ENCODE results near the gene C1orf53.

C1orf53 gene

DNA sequence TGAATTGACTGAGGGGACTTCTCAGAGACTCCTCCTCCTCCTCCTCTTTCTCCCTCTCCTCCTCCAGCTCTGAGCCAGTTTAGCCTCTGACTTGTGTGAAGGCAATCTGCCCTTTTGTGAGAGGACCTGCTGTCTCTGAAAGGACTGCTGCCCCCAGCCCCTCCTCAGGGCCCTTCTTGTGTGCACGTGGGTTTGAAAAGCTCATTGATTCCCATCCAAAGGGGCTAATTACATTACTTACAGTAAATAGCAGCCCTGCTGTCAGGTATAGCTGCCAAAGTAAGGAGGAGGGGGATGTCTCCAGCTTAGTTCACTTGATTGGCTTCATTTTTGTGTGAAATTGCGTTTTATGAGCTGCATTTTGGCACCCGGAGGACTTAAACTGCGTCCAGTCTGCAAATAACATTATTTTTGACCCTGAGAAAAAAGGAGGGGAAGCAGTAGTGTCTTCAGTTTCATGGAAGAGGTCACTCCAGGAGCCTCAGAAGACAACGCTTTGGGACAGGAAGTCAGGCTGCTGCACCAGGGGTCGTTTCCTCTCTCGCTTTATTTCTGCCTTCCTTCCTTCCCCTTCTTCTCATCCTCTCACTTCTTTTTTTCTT is 12.9 kb downstream of the C1orf53 start:
- POLR2A ChIA-PET, result interaction anchor here (0.6 to 5.6 kb wide), 5 partner anchors 8 to 140 kb away, joined by 3 to 70 read pairs (median 4); partner anchors contain the start of genes C1orf53 and DENND1B
- no peak for DNase-seq (ENCODE audit: extremely low spot score)
- CTCF ChIA-PET, result interaction anchor here (0.6 to 1.4 kb wide), 6 partner anchors 12 to 550 kb away, joined by 3 to 5 read pairs (median 4); partner anchors contain the start of gene DENND1B
- TF ChIP-seq TARDBP (IDR thresholded peaks at IDR 0.05) (no peak), CTBP1 (IDR thresholded peaks at IDR 0.05; ENCODE audit: borderline replicate concordance) (no peak), BHLHE40 (IDR thresholded peaks at IDR 0.05; ENCODE audit: borderline replicate concordance) (no peak), ZNF384 (IDR thresholded peaks at IDR 0.05) (no peak), SP1 (IDR thresholded peaks at IDR 0.05) (no peak), FOXM1 (IDR thresholded peaks at IDR 0.05; ENCODE audit: borderline replicate concordance) (no peak), HDGF (IDR thresholded peaks at IDR 0.05; ENCODE audit: borderline replicate concordance) (no peak), PKNOX1 (IDR thresholded peaks at IDR 0.05) (no peak), ARNT (IDR thresholded peaks at IDR 0.05) (no peak), LEF1 (IDR thresholded peaks at IDR 0.05; ENCODE audit: borderline replicate concordance) (no peak), FOXK2 (IDR thresholded peaks at IDR 0.05) (no peak), L3MBTL2 (conservative IDR thresholded peaks at IDR 0.05) (no peak), FOXA1 (IDR thresholded peaks at IDR 0.05) (no peak), SUZ12 (IDR thresholded peaks at IDR 0.05) (no peak), NFRKB (IDR thresholded peaks at IDR 0.05) (no peak), ELF4 (IDR thresholded peaks at IDR 0.05) (no peak)

DNA sequence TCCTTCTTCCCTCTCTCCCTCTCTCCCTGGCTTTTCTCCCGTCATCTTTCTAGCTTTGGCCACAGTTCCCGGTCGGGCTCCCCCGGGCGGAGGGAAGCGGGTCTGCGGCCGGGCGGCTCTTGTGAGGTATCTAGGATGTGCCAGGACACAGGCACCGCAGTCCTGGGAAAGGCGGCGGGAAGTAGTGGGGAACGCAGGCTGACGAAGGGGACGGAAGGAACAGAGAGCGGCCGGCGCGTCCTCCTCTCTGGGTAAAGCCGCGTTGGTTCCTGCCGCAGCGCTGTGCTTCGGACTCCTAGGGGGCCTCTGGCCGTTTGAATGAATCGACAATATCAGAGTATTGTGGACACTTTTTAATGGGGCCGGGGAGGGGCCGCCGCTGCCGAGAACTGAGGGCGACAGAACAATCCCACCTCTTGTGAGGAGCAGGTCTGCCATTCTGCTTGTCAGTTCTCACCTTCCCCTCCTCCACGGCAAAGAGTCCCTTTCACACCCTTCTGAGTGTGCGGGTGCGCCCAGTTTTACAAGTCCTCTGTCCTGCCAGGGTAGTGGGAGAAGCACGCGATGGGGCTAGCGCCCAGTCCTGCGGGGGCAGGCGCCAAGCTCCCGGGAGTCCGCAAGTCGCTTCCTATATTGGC is 13.6 kb downstream of the C1orf53 start:
- CTCF ChIA-PET, result interaction anchor here (0.6 to 1.4 kb wide), 5 partner anchors 13 to 301 kb away, joined by 3 to 5 read pairs (median 4); partner anchors contain the start of gene DENND1B
- peak; percentile 84 for DNase-seq (ENCODE audit: extremely low spot score)
- TF ChIP-seq SUZ12 (IDR thresholded peaks at IDR 0.05) (no peak), SP1 (IDR thresholded peaks at IDR 0.05) (no peak), BHLHE40 (IDR thresholded peaks at IDR 0.05; ENCODE audit: borderline replicate concordance) (no peak), L3MBTL2 (conservative IDR thresholded peaks at IDR 0.05) (peak; percentile 63)
- POLR2A ChIA-PET, result interaction anchor here (0.6 to 5.6 kb wide), 6 partner anchors 8 to 140 kb away, joined by 3 to 70 read pairs (median 4); partner anchors contain the start of genes C1orf53 and DENND1B

DNA sequence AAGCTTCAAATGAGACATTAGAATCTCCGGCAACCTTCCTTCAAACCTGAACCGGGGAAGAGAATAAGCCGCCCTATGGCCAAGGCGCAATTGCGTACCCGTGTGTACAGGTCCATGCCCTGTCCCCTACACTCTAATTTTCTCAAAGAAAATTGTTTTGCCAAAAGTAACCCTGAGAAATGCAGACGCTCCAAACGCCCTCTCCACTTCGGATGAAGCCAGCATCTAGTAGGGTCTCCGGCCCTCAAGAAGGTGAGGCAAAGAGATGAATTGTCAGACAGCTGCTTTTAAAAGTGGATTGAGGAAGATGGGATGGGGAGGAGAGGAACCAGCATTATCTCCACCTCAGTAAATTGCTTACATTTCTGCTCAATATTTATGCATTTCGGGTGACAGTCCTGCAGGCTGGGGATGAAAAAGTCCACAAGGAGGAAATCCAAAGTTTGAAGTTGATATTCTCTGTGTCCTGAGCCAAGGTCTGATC is 14.1 kb downstream of the C1orf53 start:
- CTCF ChIA-PET, result interaction anchor here (0.6 to 1.4 kb wide), 4 partner anchors 11 to 517 kb away, joined by 3 to 4 read pairs (median 4); no protein-coding TSS in a partner anchor
- DNase-seq (ENCODE audit: extremely low spot score), result no peak
- POLR2A ChIA-PET, result interaction anchor here (0.6 to 5.6 kb wide), 6 partner anchors 9 to 765 kb away, joined by 3 to 70 read pairs (median 4); partner anchors contain the start of genes C1orf53 and DENND1B
- no peak for TF ChIP-seq FOXK2 (IDR thresholded peaks at IDR 0.05)
- TF ChIP-seq SUZ12 (IDR thresholded peaks at IDR 0.05), result no peak
- TF ChIP-seq ZNF384 (IDR thresholded peaks at IDR 0.05), result no peak
- no peak for TF ChIP-seq PKNOX1 (IDR thresholded peaks at IDR 0.05)
- TF ChIP-seq LEF1 (IDR thresholded peaks at IDR 0.05; ENCODE audit: borderline replicate concordance), result no peak
- no peak for TF ChIP-seq ELF4 (IDR thresholded peaks at IDR 0.05)
- TF ChIP-seq L3MBTL2 (conservative IDR thresholded peaks at IDR 0.05), result no peak
- TF ChIP-seq FOXA1 (IDR thresholded peaks at IDR 0.05), result no peak
- TF ChIP-seq HDGF (IDR thresholded peaks at IDR 0.05; ENCODE audit: borderline replicate concordance), result no peak
- TF ChIP-seq CTBP1 (IDR thresholded peaks at IDR 0.05; ENCODE audit: borderline replicate concordance), result no peak
- no peak for TF ChIP-seq TARDBP (IDR thresholded peaks at IDR 0.05)
- TF ChIP-seq ARNT (IDR thresholded peaks at IDR 0.05), result no peak
- no peak for TF ChIP-seq NFRKB (IDR thresholded peaks at IDR 0.05)
- TF ChIP-seq FOXM1 (IDR thresholded peaks at IDR 0.05; ENCODE audit: borderline replicate concordance), result no peak
- TF ChIP-seq BHLHE40 (IDR thresholded peaks at IDR 0.05; ENCODE audit: borderline replicate concordance), result no peak
- no peak for TF ChIP-seq SP1 (IDR thresholded peaks at IDR 0.05)

DNA sequence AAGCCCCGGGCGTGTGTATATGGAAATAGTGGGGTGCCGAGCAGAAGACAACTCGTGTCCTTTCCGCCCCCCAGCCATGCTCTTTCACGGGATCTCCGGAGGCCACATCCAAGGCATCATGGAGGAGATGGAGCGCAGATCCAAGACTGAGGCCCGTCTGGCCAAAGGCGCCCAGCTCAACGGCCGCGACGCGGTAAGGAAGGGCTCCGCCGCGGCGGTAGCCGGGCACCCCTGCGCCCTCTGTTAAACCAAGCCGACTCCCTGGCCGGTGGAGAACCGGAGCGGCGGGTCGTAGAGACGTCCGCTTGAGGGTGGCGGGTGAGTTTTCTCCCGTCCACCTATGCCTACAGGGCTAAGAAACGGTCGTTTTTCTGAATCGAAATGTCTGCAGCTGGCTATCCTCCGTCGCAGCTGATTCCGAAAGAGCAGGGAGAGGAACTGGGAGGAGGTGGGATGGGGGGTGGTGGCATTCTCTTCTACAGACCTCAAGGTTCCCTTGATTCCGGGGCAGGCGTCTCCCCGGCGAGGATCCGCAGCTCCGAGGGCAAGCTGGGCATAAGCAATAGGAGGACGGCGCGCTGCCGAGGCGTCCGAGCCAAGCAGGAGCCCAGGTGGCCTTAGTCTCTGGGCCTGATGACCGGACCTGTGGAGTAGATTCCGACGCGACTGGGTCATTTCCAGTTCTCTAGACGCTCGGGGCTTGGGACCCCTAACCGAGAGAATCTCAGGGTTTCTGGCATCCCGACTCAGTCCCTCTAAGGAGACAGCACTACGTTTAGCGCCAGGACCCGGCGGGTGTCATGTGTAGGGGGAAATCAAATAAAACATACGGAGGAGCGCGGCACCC is 15.6 kb downstream of the C1orf53 start:
- ChIA-PET POLR2A (interaction anchor here (5.6 kb wide), 1 partner anchor 15 kb away, joined by 70 read pairs; the partner anchor contains the start of gene C1orf53), CTCF (interaction anchor here (0.7 to 1.3 kb wide), 3 partner anchors 9 to 328 kb away, joined by 3 to 4 read pairs (median 3); no protein-coding TSS in a partner anchor)
- DNase-seq (ENCODE audit: extremely low spot score), result no peak
- TF ChIP-seq FOXM1 (IDR thresholded peaks at IDR 0.05; ENCODE audit: borderline replicate concordance) (no peak), FOXA1 (IDR thresholded peaks at IDR 0.05) (no peak), LEF1 (IDR thresholded peaks at IDR 0.05; ENCODE audit: borderline replicate concordance) (no peak)

- ChIA-PET CTCF (interaction anchor here (0.7 to 0.8 kb wide), 2 partner anchors 31 to 327 kb away, joined by 3 to 4 read pairs; no protein-coding TSS in a partner anchor), POLR2A (no interaction called here)
- TF ChIP-seq ARNT (IDR thresholded peaks at IDR 0.05), result no peak
- no peak for TF ChIP-seq FOXM1 (IDR thresholded peaks at IDR 0.05; ENCODE audit: borderline replicate concordance)
- no peak for TF ChIP-seq NFRKB (IDR thresholded peaks at IDR 0.05)
- no peak for TF ChIP-seq BHLHE40 (IDR thresholded peaks at IDR 0.05; ENCODE audit: borderline replicate concordance)
- no peak for TF ChIP-seq HDGF (IDR thresholded peaks at IDR 0.05; ENCODE audit: borderline replicate concordance)
- no peak for TF ChIP-seq SUZ12 (IDR thresholded peaks at IDR 0.05)
- TF ChIP-seq TARDBP (IDR thresholded peaks at IDR 0.05), result no peak
- TF ChIP-seq FOXA1 (IDR thresholded peaks at IDR 0.05), result no peak
- TF ChIP-seq CTBP1 (IDR thresholded peaks at IDR 0.05; ENCODE audit: borderline replicate concordance), result no peak
- no peak for TF ChIP-seq ELF4 (IDR thresholded peaks at IDR 0.05)
- TF ChIP-seq FOXK2 (IDR thresholded peaks at IDR 0.05), result no peak
- no peak for TF ChIP-seq ZNF384 (IDR thresholded peaks at IDR 0.05)
- no peak for TF ChIP-seq SP1 (IDR thresholded peaks at IDR 0.05)
- no peak for TF ChIP-seq L3MBTL2 (conservative IDR thresholded peaks at IDR 0.05)
- TF ChIP-seq LEF1 (IDR thresholded peaks at IDR 0.05; ENCODE audit: borderline replicate concordance), result no peak
- no peak for DNase-seq (ENCODE audit: extremely low spot score)
Measured at GRCh38 chr1:197918807-197919345, 16.4 kb downstream of the C1orf53 start.
